ENCODE data around the gene KNCN. TPM values are rescaled to one million over a fixed set of nuclear protein-coding genes. Genes with fewer than 3 reads are reported as not detected.

Gene KNCN
- total RNA-seq, 4 donors from 2014 or later: not detected

DNA sequence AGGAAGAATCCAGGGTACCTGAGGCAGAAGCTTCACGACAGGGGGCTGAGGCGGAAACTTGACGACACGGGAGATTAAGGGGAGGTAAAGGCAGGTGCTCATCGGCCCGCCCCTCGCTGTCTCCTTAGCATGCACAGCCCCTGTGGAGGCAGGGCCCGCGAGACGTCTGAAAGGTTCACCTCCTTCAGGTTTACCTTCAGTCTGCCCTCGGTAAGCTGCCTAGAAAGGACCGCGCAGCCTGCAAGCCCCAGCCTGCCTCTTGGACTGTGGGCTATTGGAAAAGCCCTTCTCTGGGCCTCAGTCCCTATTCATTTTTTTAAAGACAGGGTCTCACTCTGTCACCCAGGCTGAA, 28.5 kb downstream of the KNCN start:
- in situ Hi-C loops (cut with MboI; ENCODE audit: low sequenced_read_pairs in 4 of 4) (loop anchor here in 2 of 4 donors (10.0 kb wide), 2 partner anchors 48 to 78 kb away; no protein-coding TSS in a partner anchor), intact Hi-C loops (cut with DNase I; ENCODE audit: low total_unique reads) (no loop called here)
- H3K27me3 ChIP-seq: no peaks in the 10 kb centered on the region
- H3K27ac ChIP-seq: no peak overlapping the region
- no peaks in the 10 kb centered on the region for H3K36me3 ChIP-seq
- TF ChIP-seq, protein P1, sequence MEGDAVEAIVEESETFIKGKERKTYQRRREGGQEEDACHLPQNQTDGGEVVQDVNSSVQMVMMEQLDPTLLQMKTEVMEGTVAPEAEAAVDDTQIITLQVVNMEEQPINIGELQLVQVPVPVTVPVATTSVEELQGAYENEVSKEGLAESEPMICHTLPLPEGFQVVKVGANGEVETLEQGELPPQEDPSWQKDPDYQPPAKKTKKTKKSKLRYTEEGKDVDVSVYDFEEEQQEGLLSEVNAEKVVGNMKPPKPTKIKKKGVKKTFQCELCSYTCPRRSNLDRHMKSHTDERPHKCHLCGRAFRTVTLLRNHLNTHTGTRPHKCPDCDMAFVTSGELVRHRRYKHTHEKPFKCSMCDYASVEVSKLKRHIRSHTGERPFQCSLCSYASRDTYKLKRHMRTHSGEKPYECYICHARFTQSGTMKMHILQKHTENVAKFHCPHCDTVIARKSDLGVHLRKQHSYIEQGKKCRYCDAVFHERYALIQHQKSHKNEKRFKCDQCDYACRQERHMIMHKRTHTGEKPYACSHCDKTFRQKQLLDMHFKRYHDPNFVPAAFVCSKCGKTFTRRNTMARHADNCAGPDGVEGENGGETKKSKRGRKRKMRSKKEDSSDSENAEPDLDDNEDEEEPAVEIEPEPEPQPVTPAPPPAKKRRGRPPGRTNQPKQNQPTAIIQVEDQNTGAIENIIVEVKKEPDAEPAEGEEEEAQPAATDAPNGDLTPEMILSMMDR (IDR thresholded peaks at IDR 0.05 in 4 of 5, conservative IDR thresholded peaks at IDR 0.05 in 1 of 5): no peak
- TF ChIP-seq POLR2A (IDR thresholded peaks at IDR 0.05): no peak
- H3K9me3 ChIP-seq: no peaks in the 10 kb centered on the region
- ATAC-seq (no peak), DNase-seq (no peak)
- H3K4me3 ChIP-seq: no peak overlapping the region
- H3K4me1 ChIP-seq: no peaks in the 10 kb centered on the region

DNA sequence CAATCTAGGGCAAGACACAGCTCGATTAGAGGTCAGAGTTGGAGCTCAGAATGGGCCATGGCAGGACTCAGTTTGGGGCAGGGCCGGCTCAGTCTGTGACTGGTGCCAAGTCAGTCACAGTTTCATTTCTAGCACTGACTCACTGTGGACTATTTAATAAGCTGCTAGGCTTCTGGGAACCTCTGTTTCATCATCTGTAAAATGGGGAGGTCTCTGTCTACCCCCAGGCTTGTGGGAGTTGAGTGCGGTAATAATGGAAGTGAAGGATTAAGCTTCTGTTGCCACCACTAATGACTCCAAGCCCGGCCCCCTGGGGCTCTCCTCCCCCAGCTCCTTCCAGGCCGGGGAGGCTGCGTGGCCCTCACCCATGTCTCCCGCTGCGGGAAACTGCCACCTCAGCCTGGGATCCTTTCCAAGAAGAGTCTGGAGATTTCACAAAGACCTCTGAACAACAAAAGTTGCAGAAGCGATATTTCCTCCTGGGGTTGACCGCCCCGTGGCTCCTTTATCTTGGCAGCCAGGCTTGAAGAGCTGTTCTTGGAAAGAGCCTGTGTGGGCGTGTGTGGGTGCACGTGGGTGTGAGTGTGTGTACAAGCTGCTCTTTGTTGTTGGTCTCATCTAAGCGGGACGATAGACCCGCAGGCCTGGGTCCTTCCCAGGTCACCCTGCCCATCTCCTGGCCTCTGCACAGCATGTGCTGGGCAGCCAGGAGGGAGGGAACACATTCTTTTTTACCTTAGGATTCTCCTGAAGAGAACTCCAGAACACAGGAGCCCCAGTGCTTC, 29.1 kb downstream of the KNCN start:
- no peak overlapping the region for H3K27ac ChIP-seq
- peak in 1 of 2 donors; percentile 25 for DNase-seq
- in situ Hi-C loops (cut with MboI; ENCODE audit: low sequenced_read_pairs in 4 of 4): loop anchor here in 2 of 4 donors (10.0 kb wide), 2 partner anchors 48 to 78 kb away; no protein-coding TSS in a partner anchor
- no peaks in the 10 kb centered on the region for H3K9me3 ChIP-seq
- no peaks in the 10 kb centered on the region for H3K4me1 ChIP-seq
- H3K27me3 ChIP-seq: peaks cover 0 to under 1% (median 0%) of the 10 kb centered on the region in 3 donors
- H3K4me3 ChIP-seq: no peak overlapping the region
- ATAC-seq: peak in 1 of 2 donors; percentile 28
- TF ChIP-seq, protein P1 (IDR thresholded peaks at IDR 0.05 in 4 of 5, conservative IDR thresholded peaks at IDR 0.05 in 1 of 5): no peak
- intact Hi-C loops (cut with DNase I; ENCODE audit: low total_unique reads): no loop called here
- no peaks in the 10 kb centered on the region for H3K36me3 ChIP-seq

DNA sequence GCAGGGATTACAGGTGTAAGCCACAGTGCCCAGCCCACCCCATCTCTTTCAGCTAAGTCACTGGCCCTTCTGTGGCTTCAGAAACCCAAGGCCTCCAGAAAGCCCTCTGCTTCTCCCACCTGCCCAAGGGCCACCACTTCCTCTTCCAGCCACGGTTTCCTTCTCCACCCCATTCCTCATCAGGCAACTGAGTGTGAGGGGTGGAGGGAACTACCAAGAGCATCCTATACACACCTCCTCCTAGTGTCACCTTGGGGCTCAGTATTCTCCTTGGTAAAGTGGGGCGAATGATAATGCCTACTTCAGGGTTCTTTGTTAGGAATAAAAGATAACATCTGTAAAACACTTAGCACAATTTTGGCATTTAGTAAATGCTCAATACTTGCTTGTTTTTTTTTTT, 30.0 kb downstream of the KNCN start:
- H3K27me3 ChIP-seq: peaks cover 0 to 3% (median 0%) of the 10 kb centered on the region in 3 donors
- H3K4me1 ChIP-seq: no peaks in the 10 kb centered on the region
- in situ Hi-C loops (cut with MboI; ENCODE audit: low sequenced_read_pairs in 4 of 4) (loop anchor here in 2 of 4 donors (10.0 kb wide), 2 partner anchors 47 to 77 kb away; no protein-coding TSS in a partner anchor), intact Hi-C loops (cut with DNase I; ENCODE audit: low total_unique reads) (no loop called here)
- no peak for DNase-seq
- no peaks in the 10 kb centered on the region for H3K9me3 ChIP-seq
- no peaks in the 10 kb centered on the region for H3K36me3 ChIP-seq
- no peak for ATAC-seq
- no peak overlapping the region for H3K4me3 ChIP-seq
- no peak overlapping the region for H3K27ac ChIP-seq
- TF ChIP-seq POLR2A (IDR thresholded peaks at IDR 0.05): no peak
- TF ChIP-seq, protein P1 (IDR thresholded peaks at IDR 0.05 in 4 of 5, conservative IDR thresholded peaks at IDR 0.05 in 1 of 5): no peak

DNA sequence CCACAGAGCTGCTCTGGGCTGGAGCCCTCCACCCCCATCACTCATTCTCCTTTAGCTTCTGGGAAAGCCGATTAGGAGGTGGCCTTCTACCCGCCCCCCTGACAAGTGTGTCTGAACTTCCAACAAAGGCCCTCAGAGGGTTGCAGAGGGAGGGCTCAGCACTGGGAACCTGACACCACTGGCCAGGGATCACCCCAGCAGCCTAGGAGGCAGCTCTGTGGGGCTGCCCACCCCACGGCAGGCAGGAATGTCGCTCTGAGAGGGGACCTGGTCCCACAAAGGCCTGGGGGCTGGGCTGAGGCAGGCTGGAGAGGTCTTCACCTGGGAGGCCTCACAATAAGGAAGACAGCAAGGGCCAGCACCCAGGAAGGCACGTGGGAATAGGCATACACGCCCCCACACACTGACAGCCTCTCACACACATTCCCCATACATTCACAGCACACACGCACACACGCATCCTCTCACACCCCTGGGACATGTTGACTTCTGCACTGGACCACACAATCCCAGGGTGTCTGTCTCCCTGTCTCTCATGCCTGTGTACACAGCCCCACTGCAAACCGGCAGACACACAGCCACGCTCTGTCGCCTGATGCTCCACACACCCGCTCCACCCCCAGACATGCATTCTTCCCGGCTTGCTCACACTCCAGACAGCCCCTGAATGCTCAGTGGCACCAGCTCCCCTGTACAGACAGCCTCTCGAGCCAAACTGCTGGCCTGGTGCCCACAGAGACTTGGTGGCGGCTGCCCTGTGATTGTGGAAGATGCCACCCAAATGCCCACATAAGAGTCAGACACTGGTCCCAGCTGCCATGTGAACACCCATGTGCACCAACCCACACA, 31.2 kb downstream of the KNCN start:
- in situ Hi-C loops (cut with MboI; ENCODE audit: low sequenced_read_pairs in 4 of 4): loop anchor here in 2 of 4 donors (10.0 kb wide), 2 partner anchors 45 to 75 kb away; no protein-coding TSS in a partner anchor
- H3K4me1 ChIP-seq: no peaks in the 10 kb centered on the region
- ATAC-seq: no peak

More for the DNA sequence above, 31.2 kb downstream of the KNCN start:
- no peak overlapping the region for H3K27ac ChIP-seq
- TF ChIP-seq POLR2A (IDR thresholded peaks at IDR 0.05): no peak
- TF ChIP-seq, protein P1 (IDR thresholded peaks at IDR 0.05 in 4 of 5, conservative IDR thresholded peaks at IDR 0.05 in 1 of 5): no peak
- no peaks in the 10 kb centered on the region for H3K9me3 ChIP-seq
- intact Hi-C loops (cut with DNase I; ENCODE audit: low total_unique reads): no loop called here
- H3K4me3 ChIP-seq: no peak overlapping the region
- H3K36me3 ChIP-seq: no peaks in the 10 kb centered on the region
- no peak for DNase-seq
- peaks cover 0 to 3% (median 0%) of the 10 kb centered on the region in 3 donors for H3K27me3 ChIP-seq

Measured in gastrocnemius medialis (tissue), 4 donors.